Progenitor cell of endocrine pancreas (in vitro differentiated cells): ENCODE measurements around the gene PTPN4. TPM values are rescaled to one million over a fixed set of nuclear protein-coding genes. Genes with fewer than 3 reads are reported as not detected.

Experiments used
- DNase-seq: peaks from one replicate; pipeline ENCODE4 v3.0.0; 2021; ENCODE audit warnings: low spot score; ENCODE audit not compliant: unreplicated experiment
- H3K27ac Mint-ChIP-seq: 2 replicates; pipeline ENCODE4 v1.8.0; 2021; ENCODE audit warnings: mild to moderate bottlenecking, moderate library complexity, mixed read lengths
- H3K27me3 Mint-ChIP-seq: 2 replicates; pipeline ENCODE4 v1.8.0; 2021; ENCODE audit warnings: mixed read lengths
- H3K36me3 Mint-ChIP-seq: 2 replicates; pipeline ENCODE4 v1.8.0; 2022; ENCODE audit warnings: mixed read lengths; ENCODE audit not compliant: insufficient read depth
- H3K4me1 Mint-ChIP-seq: 2 replicates; pipeline ENCODE4 v1.8.0; 2021; ENCODE audit warnings: low read depth, mixed read lengths
- H3K4me3 Mint-ChIP-seq: 2 replicates; pipeline ENCODE4 v1.8.0; 2021; ENCODE audit warnings: low read depth, mild to moderate bottlenecking, moderate library complexity, mixed read lengths
- H3K9me3 Mint-ChIP-seq: 2 replicates; pipeline ENCODE4 v1.8.0; 2021; ENCODE audit warnings: low read depth, mixed read lengths
- total RNA-seq: library from RNA; stranded (reverse); gene quantifications from 2 replicates; pipeline ENCODE4 v1.2.1, GENCODE V29; 2021
- TF ChIP-seq, protein P1 (sequence below): fragments of 200-600 bp; sonication (generic); IDR thresholded peaks from one replicate; pipeline ENCODE4 v1.5.0; 2021; ENCODE audit warnings: antibody characterized with exemption, mild to moderate bottlenecking; ENCODE audit not compliant: unreplicated experiment

PTPN4 gene
- total RNA-seq, 1 donor from 2014 or later: 59.1 TPM

DNA sequence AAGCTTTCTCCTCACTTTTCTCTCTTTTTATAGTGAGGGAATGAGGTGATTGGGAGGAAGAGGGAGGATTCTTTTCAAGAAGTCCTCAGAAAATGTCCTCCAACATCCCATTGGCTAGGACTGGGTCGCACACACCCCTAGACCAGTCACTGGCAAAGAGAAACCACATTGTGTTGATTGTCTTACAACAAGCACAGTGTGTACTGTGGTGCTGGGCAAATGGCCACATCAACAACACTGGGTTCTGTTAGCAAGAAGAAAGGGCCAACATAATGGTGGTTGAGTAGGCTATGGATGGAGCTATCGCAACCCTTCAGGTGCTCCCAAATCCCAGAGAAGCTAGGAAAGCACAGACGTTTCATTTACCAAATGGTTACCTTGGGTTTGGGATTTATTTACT lies 18.7 kb upstream of the PTPN4 start:
- no peaks in the 10 kb centered on the region for H3K36me3 Mint-ChIP-seq
- H3K4me1 Mint-ChIP-seq: no peaks in the 10 kb centered on the region
- no peaks in the 10 kb centered on the region for H3K9me3 Mint-ChIP-seq
- no peak overlapping the region for H3K27ac Mint-ChIP-seq
- peaks cover 25% of the 10 kb centered on the region for H3K27me3 Mint-ChIP-seq
- TF ChIP-seq, protein P1, sequence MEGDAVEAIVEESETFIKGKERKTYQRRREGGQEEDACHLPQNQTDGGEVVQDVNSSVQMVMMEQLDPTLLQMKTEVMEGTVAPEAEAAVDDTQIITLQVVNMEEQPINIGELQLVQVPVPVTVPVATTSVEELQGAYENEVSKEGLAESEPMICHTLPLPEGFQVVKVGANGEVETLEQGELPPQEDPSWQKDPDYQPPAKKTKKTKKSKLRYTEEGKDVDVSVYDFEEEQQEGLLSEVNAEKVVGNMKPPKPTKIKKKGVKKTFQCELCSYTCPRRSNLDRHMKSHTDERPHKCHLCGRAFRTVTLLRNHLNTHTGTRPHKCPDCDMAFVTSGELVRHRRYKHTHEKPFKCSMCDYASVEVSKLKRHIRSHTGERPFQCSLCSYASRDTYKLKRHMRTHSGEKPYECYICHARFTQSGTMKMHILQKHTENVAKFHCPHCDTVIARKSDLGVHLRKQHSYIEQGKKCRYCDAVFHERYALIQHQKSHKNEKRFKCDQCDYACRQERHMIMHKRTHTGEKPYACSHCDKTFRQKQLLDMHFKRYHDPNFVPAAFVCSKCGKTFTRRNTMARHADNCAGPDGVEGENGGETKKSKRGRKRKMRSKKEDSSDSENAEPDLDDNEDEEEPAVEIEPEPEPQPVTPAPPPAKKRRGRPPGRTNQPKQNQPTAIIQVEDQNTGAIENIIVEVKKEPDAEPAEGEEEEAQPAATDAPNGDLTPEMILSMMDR: no peak
- DNase-seq: no peak
- H3K4me3 Mint-ChIP-seq: no peak overlapping the region

DNA sequence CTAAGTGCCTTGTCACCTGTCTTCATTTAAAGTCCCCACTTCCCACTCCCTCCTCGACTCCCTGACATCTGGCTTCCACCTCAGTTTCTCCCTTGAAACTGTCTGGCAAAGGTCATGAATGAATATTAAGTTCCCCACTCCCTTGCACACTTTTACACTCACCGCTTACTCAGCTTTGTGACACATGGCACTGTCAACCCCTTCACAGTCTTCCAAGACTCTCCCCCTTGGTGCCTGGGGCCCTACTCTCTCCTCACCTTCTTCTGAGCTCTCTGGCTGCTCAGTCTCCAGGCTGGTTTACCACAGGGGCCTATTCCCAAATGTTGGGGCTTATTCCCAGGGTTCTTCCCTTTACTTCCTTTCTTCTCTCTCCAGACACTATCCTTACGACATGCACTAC lies 17.9 kb upstream of the PTPN4 start:
- no peak for DNase-seq
- Mint-ChIP-seq H3K27me3 (peaks cover 30% of the 10 kb centered on the region), H3K4me3 (no peak overlapping the region), H3K9me3 (no peaks in the 10 kb centered on the region), H3K27ac (no peak overlapping the region), H3K4me1 (no peaks in the 10 kb centered on the region), H3K36me3 (no peaks in the 10 kb centered on the region)
- TF ChIP-seq, protein P1: no peak

DNA sequence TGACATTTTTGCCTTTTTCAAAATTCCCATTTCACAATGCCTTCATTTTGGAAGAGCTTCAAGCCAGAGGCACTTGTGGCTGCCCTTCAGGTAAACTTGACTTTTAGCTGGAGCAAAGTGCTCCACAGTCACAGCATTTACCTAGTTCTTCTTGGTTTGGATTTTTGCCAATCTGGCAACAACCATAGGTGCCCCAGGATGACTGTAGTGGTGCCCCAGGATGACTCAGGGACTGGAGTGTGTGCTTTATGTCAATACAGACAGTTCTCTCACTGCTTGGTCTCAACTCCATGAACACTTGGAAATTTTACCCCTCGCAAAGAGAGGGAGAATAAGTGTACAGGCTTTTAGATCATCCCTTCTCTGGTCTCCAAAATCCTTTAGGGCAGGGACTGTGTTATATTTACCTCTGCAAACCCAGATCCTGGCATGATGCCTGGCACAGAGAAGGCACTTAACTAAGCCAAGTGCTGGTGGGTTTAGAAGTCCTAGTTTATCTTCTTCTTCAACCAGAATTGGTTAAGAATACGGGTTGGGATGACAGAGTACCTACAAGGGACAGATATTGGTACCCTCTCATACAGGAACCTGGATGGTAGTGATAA lies 15.3 kb upstream of the PTPN4 start:
- no peaks in the 10 kb centered on the region for H3K36me3 Mint-ChIP-seq
- H3K27me3 Mint-ChIP-seq: peaks cover 37% of the 10 kb centered on the region
- H3K27ac Mint-ChIP-seq: no peak overlapping the region
- DNase-seq: no peak
- TF ChIP-seq, protein P1: no peak
- H3K4me3 Mint-ChIP-seq: no peak overlapping the region
- H3K4me1 Mint-ChIP-seq: no peaks in the 10 kb centered on the region
- H3K9me3 Mint-ChIP-seq: no peaks in the 10 kb centered on the region

DNA sequence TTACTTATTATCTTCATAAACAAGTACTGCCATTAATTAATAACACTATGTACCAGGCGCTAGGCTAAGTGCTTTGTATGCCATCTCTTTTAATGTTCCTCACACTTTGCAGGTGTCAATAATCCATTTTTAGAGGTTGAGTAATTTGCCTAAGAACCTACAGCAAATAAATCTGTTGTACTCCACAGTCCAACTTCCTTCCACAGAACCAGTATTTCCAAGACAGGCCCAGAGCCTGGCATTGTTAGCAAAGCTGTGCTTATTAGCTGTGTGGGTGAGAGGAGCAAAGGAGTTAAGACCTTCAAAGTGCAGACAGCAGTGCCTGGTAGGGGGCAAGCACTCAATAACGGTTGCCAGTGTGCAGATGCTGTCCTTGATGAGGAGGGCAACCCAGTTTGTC lies 14.2 kb upstream of the PTPN4 start:
- Mint-ChIP-seq H3K27me3 (peaks cover 40% of the 10 kb centered on the region), H3K4me1 (no peaks in the 10 kb centered on the region), H3K9me3 (no peaks in the 10 kb centered on the region), H3K36me3 (no peaks in the 10 kb centered on the region), H3K27ac (no peak overlapping the region), H3K4me3 (no peak overlapping the region)
- DNase-seq: no peak
- TF ChIP-seq, protein P1: no peak

DNA sequence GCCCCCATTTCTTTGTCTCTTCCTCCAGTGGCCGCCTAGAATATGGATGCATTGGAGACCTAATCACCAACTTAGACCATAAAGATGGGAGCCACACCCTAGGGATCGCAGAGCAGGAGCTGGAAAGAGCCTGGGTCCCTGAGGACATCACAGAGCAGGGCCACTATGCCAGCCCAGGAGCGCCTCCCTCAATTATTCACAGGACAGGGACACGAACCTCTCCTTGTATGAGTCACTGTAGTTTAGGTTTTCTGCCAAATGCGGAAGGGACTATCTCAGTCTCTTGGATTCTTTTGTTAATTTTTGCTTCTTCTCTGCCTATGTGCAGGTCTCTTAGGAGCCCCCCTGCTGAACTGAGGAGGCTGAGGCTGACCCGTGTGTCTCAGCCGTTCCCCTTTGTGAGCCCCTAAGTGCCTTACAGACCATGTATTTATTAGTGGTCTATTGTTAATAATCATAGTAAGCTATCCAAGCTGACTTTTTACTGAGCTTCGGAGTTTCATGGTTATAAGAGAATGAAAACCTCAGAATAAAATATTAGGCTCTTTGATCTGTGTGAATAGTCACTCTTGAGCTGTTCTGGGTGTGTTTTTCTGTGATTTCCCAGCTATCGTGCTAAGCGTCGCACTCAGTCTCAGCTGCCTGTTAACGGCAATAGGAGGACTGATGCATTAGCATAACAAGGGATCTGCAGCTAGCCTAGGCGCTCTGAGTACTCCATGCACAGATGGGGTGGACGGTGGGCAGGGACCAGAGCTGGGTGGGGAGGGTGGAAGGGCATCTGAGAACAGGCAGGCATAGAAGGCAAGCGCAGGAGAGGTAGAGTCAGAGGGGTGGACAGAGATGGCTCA lies 12.7 kb upstream of the PTPN4 start:
- Mint-ChIP-seq H3K36me3 (no peaks in the 10 kb centered on the region), H3K27ac (no peak overlapping the region), H3K4me1 (no peaks in the 10 kb centered on the region), H3K4me3 (no peak overlapping the region), H3K27me3 (peaks cover 46% of the 10 kb centered on the region), H3K9me3 (no peaks in the 10 kb centered on the region)
- TF ChIP-seq, protein P1: no peak
- DNase-seq: no peak
